ENCODE results near the gene SREBF1. TPM values are rescaled to one million over a fixed set of nuclear protein-coding genes. Genes with fewer than 3 reads are reported as not detected.

SREBF1 gene
- total RNA-seq, 1 experiment from 2014 or later, result 298 TPM

GRCh38 chr17:17813055-17813724 is 23.6 kb downstream of the SREBF1 start:
- no peak for DNase-seq (ENCODE audit: low read depth, low spot score)

More at GRCh38 chr17:17813055-17813724, 23.6 kb downstream of the SREBF1 start:
- peaks cover 20 to 56% of the 10 kb centered on the region in 2 experiments for H3K36me3 ChIP-seq (ENCODE audit: control insufficient read depth in 1 of 2, insufficient read depth in 2 of 2, low read length in 2 of 2)
- BruUV-seq (replicated peaks), result no TSS peak
- peak overlapping the region; percentile 54; the same call in 1 of the 2 replicates for H3K27ac ChIP-seq (ENCODE audit: low read depth, low read length)
- H3K4me1 ChIP-seq (ENCODE audit: control insufficient read depth in 1 of 2, insufficient read depth in 2 of 2, low read length in 2 of 2), result peaks cover 9 to 24% of the 10 kb centered on the region in 2 experiments
- no peak overlapping the region for H3K4me3 ChIP-seq (replicated peaks in 1 of 2; ENCODE audit: low read depth in 1 of 2, low read length in 2 of 2)
- no peaks in the 10 kb centered on the region for H4K20me1 ChIP-seq (ENCODE audit: insufficient read depth)
- ATAC-seq, result no peak
- intact Hi-C loops (cut with micrococcal nuclease), result loop anchor here (2.0 to 5.0 kb wide), 2 partner anchors 48 to 219 kb away; no protein-coding TSS in a partner anchor
- no peaks in the 10 kb centered on the region for H3K9me2 ChIP-seq (ENCODE audit: insufficient read depth)
- H3K79me2 ChIP-seq (ENCODE audit: insufficient read depth, low read length), result peaks cover 20% of the 10 kb centered on the region; the same call in 1 of the 2 replicates
- no peak overlapping the region for H3K4me2 ChIP-seq (ENCODE audit: low read length)
- ChIA-PET CTCF (interaction anchor here (1.3 to 1.7 kb wide), 3 partner anchors 7 to 48 kb away, joined by 3 to 4 read pairs (median 3); no protein-coding TSS in a partner anchor), POLR2A (interaction anchor here (1.2 to 1.7 kb wide), 2 partner anchors 23 to 105 kb away, joined by 3 to 6 read pairs; no protein-coding TSS in a partner anchor), RAD21 (ENCODE audit: low non-redundant PET in 1 of 2, low total read pairs in 2 of 2, uncharacterized antibody in 2 of 2, unreplicated experiment in 2 of 2) (interaction anchor here in 1 of 2 experiments (1.0 kb wide), 1 partner anchor 106 kb away, joined by 3 read pairs; no protein-coding TSS in a partner anchor)
- H3K27me3 ChIP-seq (ENCODE audit: insufficient read depth, low read length), result no peaks in the 10 kb centered on the region
- H2AFZ ChIP-seq (ENCODE audit: low read depth, low read length, poor library complexity, severe bottlenecking), result no peak overlapping the region
- no peak for TF ChIP-seq FOSL1 (IDR thresholded peaks at IDR 0.05; ENCODE audit: low read depth)
- TF ChIP-seq JUND (IDR thresholded peaks at IDR 0.05), result no peak
- TF ChIP-seq CBX3 (IDR thresholded peaks at IDR 0.05; ENCODE audit: low read depth), result no peak
- no peak for TF ChIP-seq POLR2AphosphoS5 (IDR thresholded peaks at IDR 0.05; ENCODE audit: low read depth, low read length)
- TF ChIP-seq, protein P1, sequence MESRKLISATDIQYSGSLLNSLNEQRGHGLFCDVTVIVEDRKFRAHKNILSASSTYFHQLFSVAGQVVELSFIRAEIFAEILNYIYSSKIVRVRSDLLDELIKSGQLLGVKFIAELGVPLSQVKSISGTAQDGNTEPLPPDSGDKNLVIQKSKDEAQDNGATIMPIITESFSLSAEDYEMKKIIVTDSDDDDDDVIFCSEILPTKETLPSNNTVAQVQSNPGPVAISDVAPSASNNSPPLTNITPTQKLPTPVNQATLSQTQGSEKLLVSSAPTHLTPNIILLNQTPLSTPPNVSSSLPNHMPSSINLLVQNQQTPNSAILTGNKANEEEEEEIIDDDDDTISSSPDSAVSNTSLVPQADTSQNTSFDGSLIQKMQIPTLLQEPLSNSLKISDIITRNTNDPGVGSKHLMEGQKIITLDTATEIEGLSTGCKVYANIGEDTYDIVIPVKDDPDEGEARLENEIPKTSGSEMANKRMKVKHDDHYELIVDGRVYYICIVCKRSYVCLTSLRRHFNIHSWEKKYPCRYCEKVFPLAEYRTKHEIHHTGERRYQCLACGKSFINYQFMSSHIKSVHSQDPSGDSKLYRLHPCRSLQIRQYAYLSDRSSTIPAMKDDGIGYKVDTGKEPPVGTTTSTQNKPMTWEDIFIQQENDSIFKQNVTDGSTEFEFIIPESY (IDR thresholded peaks at IDR 0.05; ENCODE audit: extremely low read depth, insufficient replicate concordance, low read length), result no peak
- TF ChIP-seq ZFX (IDR thresholded peaks at IDR 0.05), result no peak
- TF ChIP-seq EZH2phosphoT487 (IDR thresholded peaks at IDR 0.05; ENCODE audit: borderline replicate concordance), result no peak
- no peak for TF ChIP-seq EZH2 (IDR thresholded peaks at IDR 0.05)
- TF ChIP-seq, protein P2, sequence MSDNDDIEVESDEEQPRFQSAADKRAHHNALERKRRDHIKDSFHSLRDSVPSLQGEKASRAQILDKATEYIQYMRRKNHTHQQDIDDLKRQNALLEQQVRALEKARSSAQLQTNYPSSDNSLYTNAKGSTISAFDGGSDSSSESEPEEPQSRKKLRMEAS (IDR thresholded peaks at IDR 0.05), result no peak
- TF ChIP-seq ELF1 (IDR thresholded peaks at IDR 0.05; ENCODE audit: borderline replicate concordance, low read depth), result no peak
- TF ChIP-seq, protein P3, sequence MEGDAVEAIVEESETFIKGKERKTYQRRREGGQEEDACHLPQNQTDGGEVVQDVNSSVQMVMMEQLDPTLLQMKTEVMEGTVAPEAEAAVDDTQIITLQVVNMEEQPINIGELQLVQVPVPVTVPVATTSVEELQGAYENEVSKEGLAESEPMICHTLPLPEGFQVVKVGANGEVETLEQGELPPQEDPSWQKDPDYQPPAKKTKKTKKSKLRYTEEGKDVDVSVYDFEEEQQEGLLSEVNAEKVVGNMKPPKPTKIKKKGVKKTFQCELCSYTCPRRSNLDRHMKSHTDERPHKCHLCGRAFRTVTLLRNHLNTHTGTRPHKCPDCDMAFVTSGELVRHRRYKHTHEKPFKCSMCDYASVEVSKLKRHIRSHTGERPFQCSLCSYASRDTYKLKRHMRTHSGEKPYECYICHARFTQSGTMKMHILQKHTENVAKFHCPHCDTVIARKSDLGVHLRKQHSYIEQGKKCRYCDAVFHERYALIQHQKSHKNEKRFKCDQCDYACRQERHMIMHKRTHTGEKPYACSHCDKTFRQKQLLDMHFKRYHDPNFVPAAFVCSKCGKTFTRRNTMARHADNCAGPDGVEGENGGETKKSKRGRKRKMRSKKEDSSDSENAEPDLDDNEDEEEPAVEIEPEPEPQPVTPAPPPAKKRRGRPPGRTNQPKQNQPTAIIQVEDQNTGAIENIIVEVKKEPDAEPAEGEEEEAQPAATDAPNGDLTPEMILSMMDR (IDR thresholded peaks at IDR 0.05 in 2 of 3, conservative IDR thresholded peaks at IDR 0.05 in 1 of 3; ENCODE audit: borderline replicate concordance in 1 of 3, insufficient read depth in 1 of 3, low read depth in 2 of 3, low read length in 2 of 3), result no peak
- TF ChIP-seq TCF7L2 (IDR thresholded peaks at IDR 0.05; ENCODE audit: borderline replicate concordance, extremely low read depth, insufficient read depth, insufficient read length), result no peak
- TF ChIP-seq CEBPB (IDR thresholded peaks at IDR 0.05; ENCODE audit: low read depth), result no peak
- TF ChIP-seq POLR2A (IDR thresholded peaks at IDR 0.05; ENCODE audit: borderline replicate concordance, extremely low read depth, insufficient read depth, insufficient read length), result no peak
- TF ChIP-seq YY1 (IDR thresholded peaks at IDR 0.05; ENCODE audit: extremely low read depth, insufficient replicate concordance, low read depth, low read length), result no peak
- TF ChIP-seq SRF (IDR thresholded peaks at IDR 0.05; ENCODE audit: low read depth), result no peak
- TF ChIP-seq, protein P4, sequence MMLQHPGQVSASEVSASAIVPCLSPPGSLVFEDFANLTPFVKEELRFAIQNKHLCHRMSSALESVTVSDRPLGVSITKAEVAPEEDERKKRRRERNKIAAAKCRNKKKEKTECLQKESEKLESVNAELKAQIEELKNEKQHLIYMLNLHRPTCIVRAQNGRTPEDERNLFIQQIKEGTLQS (IDR thresholded peaks at IDR 0.05), result no peak
- TF ChIP-seq EGR1 (IDR thresholded peaks at IDR 0.05; ENCODE audit: low read depth), result no peak
- TF ChIP-seq ZNF274 (IDR thresholded peaks at IDR 0.05; ENCODE audit: low read depth, low read length), result no peak
- no peak for TF ChIP-seq SIN3A (IDR thresholded peaks at IDR 0.05; ENCODE audit: low read depth)
- H3K9ac ChIP-seq (ENCODE audit: low read length), result no peak overlapping the region
- no peaks in the 10 kb centered on the region for H3K9me3 ChIP-seq (ENCODE audit: control insufficient read depth in 1 of 2, insufficient read depth in 1 of 2, low read depth in 1 of 2, low read length in 2 of 2)

Measured in HCT116 (cell line).